GM12878 (cell line): ENCODE measurements around the gene UBE3B. TPM values are rescaled to one million over a fixed set of nuclear protein-coding genes. Genes with fewer than 3 reads are reported as not detected.

Source experiments
- ATF7 ChIP-seq: fragments of 450-650 bp; IDR thresholded peaks from 2 replicates; pipeline ENCODE4 v1.6.1; 2016; ENCODE audit warnings: low read depth, mild to moderate bottlenecking
- BHLHE40 ChIP-seq, 2 experiments: fragments of 450-650 bp in 1 of 2; IDR thresholded peaks; 2 replicates each; pipeline ENCODE4 v1.6.1; 2011 to 2017; ENCODE audit warnings: low read depth in 2 of 2, borderline replicate concordance in 1 of 2, improper control_type of control experiment in 1 of 2, low read length in 1 of 2, mild to moderate bottlenecking in 1 of 2
- CEBPZ ChIP-seq: fragments of 150-350 bp; IDR thresholded peaks from 2 replicates; pipeline ENCODE4 v1.6.1; 2016; ENCODE audit warnings: low read depth, low read length
- MEF2A ChIP-seq: IDR thresholded peaks from 2 replicates; pipeline ENCODE4 v1.6.1; 2011; ENCODE audit warnings: low read depth, mild to moderate bottlenecking, low read length, moderate library complexity; ENCODE audit not compliant: insufficient read depth
- PRDM15 ChIP-seq: fragments of 450-650 bp; formaldehyde crosslinking; IDR thresholded peaks from 2 replicates; pipeline ENCODE4 v1.4.0; 2020; ENCODE audit warnings: mild to moderate bottlenecking, moderate library complexity
- RAD21 ChIP-seq: IDR thresholded peaks from 2 replicates; pipeline ENCODE4 v1.6.1; 2011; ENCODE audit warnings: mild to moderate bottlenecking, low read depth, low read length, moderate library complexity; ENCODE audit not compliant: insufficient read depth
- RELA ChIP-seq: fragments of 450-650 bp; IDR thresholded peaks from 2 replicates; pipeline ENCODE4 v1.8.0; 2014; ENCODE audit warnings: borderline replicate concordance; ENCODE audit not compliant: partially characterized antibody
- SKIL ChIP-seq: fragments of 450-650 bp; IDR thresholded peaks from 2 replicates; pipeline ENCODE4 v1.6.1; 2017; ENCODE audit warnings: mild to moderate bottlenecking, low read depth, inconsistent platforms; ENCODE audit not compliant: poor library complexity, severe bottlenecking
- polyA plus RNA-seq, 11 experiments: library from polyadenylated mRNA; depleted of rRNA in 4 of 11; unstranded in 6 of 11; stranded (reverse) in 5 of 11; fragments of >200 nt; fragmentation: Nextera tagmentation in 4 of 11; fragmentation: Illumina TruSeq in 1 of 11; extraction: Ambion mirVana in 4 of 11; extraction: Trizol in 1 of 11; gene quantifications; 1 replicate in 1 of 11; 2 replicates in 10 of 11; pipeline versions ENCODE4 v1.2.1 to v1.2.3, GENCODE V29; 2011 to 2016; ENCODE audit warnings: inconsistent platforms in 2 of 11, missing spikeins in 2 of 11, low read depth in 1 of 11
- total RNA-seq, 4 experiments: library from RNA; depleted of rRNA in 3 of 4; stranded (reverse); fragments of >200 nt in 3 of 4; fragmentation: Illumina TruSeq in 1 of 4; extraction: Trizol in 1 of 4; gene quantifications; 2 replicates each; pipeline versions ENCODE4 v1.2.1 to v1.2.3, GENCODE V29; 2013 to 2021

Gene UBE3B
- total and polyA plus RNA-seq, 10 of the 15 experiments (the other 5 are each of a cell fraction or from before 2014, with no cell fraction given) = 7.4 to 25.3 (median 17.1) TPM

GRCh38 chr12:109482894-109483293, 5.5 kb downstream of the UBE3B start (continued):
- TF ChIP-seq PRDM15 (no peak), RAD21 (no peak), BHLHE40 (IDR thresholded peaks at IDR 0.05; ENCODE audit: borderline replicate concordance in 1 of 2, low read depth in 2 of 2, low read length in 1 of 2) (no peak), SKIL (no peak), MEF2A (no peak), RELA (no peak), CEBPZ (no peak), ATF7 (no peak)
